GM10248 (cell line): ENCODE measurements around the gene ZBTB20.
A peak's percentile ranks its signal among the peaks of the same experiment; 100 is the strongest.

ENCODE experiments used
- CTCF ChIA-PET: fragments of 300-600 bp; sonication (Branson Sonifier 250); formaldehyde crosslinking; extraction: SDS; loops from one replicate; lab custom pipeline; 2021; ENCODE audit warnings: antibody characterized with exemption; lab: Yijun Ruan, JAX
- POLR2A ChIA-PET: fragments of 350-650 bp; sonication (Branson Sonifier 250); formaldehyde crosslinking; extraction: SDS; loops from one replicate; lab custom pipeline; 2020; ENCODE audit warnings: antibody characterized with exemption; lab: Yijun Ruan, JAX
- DNase-seq: peaks from one replicate; pipeline ENCODE4 v3.0.0; 2012; ENCODE audit errors: extremely low spot score
- CTCF ChIP-seq: IDR thresholded peaks from 2 replicates; pipeline ENCODE4 v1.5.1; 2012; ENCODE audit warnings: mild to moderate bottlenecking, low read depth; ENCODE audit errors: extremely low read depth, missing control alignments, control extremely low read depth

Gene ZBTB20

GRCh38 chr3:114456742-114457141, 690.3 kb downstream of the ZBTB20 start:
- CTCF ChIA-PET, result interaction anchor here (1.1 to 1.7 kb wide), 2 partner anchors 12 to 38 kb away, joined by 4 to 7 read pairs; no protein-coding TSS in a partner anchor
- no peak for TF ChIP-seq CTCF
- peak; percentile 24 for DNase-seq
- POLR2A ChIA-PET, result no interaction called here

- ChIA-PET CTCF (interaction anchor here (1.1 kb wide), 1 partner anchor 11 kb away, joined by 4 read pairs; no protein-coding TSS in a partner anchor), POLR2A (no interaction called here)
- TF ChIP-seq CTCF, result no peak
- DNase-seq, result no peak
These were observed 691.7 kb downstream of the ZBTB20 start for GRCh38 chr3:114455432-114455831.

- TF ChIP-seq CTCF, result no peak
- CTCF ChIA-PET, result interaction anchor here (1.2 kb wide), 1 partner anchor 11 kb away, joined by 4 read pairs; no protein-coding TSS in a partner anchor
- DNase-seq, result no peak
- POLR2A ChIA-PET, result interaction anchor here (0.6 kb wide), 1 partner anchor 280 kb away, joined by 3 read pairs; no protein-coding TSS in a partner anchor
These were observed 692.4 kb downstream of the ZBTB20 start for GRCh38 chr3:114454551-114455251.

- POLR2A ChIA-PET, result no interaction called here
- no peak for DNase-seq
- TF ChIP-seq CTCF, result no peak
- CTCF ChIA-PET, result interaction anchor here (1.2 to 1.4 kb wide), 3 partner anchors 10 to 35 kb away, joined by 4 to 5 read pairs (median 4); no protein-coding TSS in a partner anchor
These were observed 693.7 kb downstream of the ZBTB20 start for GRCh38 chr3:114453361-114453780.

- ChIA-PET CTCF (interaction anchor here (1.3 to 1.4 kb wide), 3 partner anchors 15 to 89 kb away, joined by 3 to 5 read pairs (median 4); no protein-coding TSS in a partner anchor), POLR2A (no interaction called here)
- TF ChIP-seq CTCF, result no peak
- no peak for DNase-seq
These were observed 694.2 kb downstream of the ZBTB20 start for GRCh38 chr3:114452937-114453336.

GRCh38 chr3:114452256-114452655, 694.8 kb downstream of the ZBTB20 start:
- TF ChIP-seq CTCF, result no peak
- POLR2A ChIA-PET, result no interaction called here
- DNase-seq, result no peak
- CTCF ChIA-PET, result interaction anchor here (1.1 to 3.0 kb wide), 3 partner anchors 15 to 89 kb away, joined by 3 to 13 read pairs (median 3); no protein-coding TSS in a partner anchor
